Measurements from ENCODE around the gene SRPK3.
"Not testable (repeated sequence)": the region's sequence is repeated elsewhere in the genome, so short reads cannot be mapped to it uniquely, and the experiment has no call there.

SRPK3 gene

DNA sequence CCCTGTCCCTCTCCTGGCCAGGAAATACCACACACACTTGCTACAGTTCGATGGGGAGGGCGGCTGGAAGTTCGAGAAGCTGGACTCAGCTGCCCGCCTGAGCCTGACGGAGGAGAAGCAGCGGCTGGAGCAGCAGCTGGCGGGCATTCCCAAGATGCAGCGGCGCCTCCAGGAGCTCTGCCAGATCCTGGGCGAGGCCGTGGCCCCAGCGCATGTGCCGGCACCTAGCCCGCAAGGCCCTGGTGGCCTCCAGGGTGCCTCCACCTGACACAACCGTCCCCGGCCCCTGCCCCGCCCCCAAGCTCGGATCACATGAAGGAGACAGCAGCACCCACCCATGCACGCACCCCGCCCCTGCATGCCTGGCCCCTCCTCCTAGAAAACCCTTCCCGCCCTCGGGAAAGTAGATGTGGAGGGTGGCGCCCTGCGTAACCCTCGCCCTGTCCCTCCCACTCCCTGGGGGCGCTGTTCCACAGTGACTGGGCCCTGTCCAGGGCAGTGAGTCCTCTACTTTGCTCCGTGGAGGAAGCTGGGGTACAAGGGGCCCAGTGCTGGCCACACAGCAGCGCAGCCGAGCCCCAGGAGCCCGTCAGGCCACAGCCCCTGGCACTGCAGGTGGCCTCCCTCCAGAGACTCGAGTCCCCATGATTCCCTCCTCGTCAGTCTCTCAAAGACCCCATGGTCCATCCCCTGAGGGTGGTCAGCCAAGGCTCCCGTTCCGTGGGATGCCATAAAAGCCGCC, 37.2 kb upstream of the SRPK3 start:
- not testable (repeated sequence) for H2BK5ac ChIP-seq (ENCODE audit: low read length); H3K4me3 ChIP-seq (ENCODE audit: low read length); H3K27me3 ChIP-seq (ENCODE audit: insufficient read depth, low read length, poor library complexity); H3K36me3 ChIP-seq (ENCODE audit: control insufficient read depth, insufficient read depth, low read length); H3K18ac ChIP-seq (ENCODE audit: low read length); H2BK120ac ChIP-seq (ENCODE audit: low read depth, low read length); H4K8ac ChIP-seq (ENCODE audit: low read depth, low read length); H3K27ac ChIP-seq (ENCODE audit: low read depth, low read length); H3K4me1 ChIP-seq (ENCODE audit: control insufficient read depth, low read depth, low read length); H3K4me2 ChIP-seq (ENCODE audit: low read length); H2AK5ac ChIP-seq (ENCODE audit: low read length); H3K79me1 ChIP-seq (ENCODE audit: low read length); H3K79me2 ChIP-seq (ENCODE audit: control insufficient read depth, insufficient read depth, low read length); H3K23ac ChIP-seq (ENCODE audit: low read length); H4K5ac ChIP-seq (ENCODE audit: low read length); H2BK15ac ChIP-seq (replicated peaks; ENCODE audit: low read depth); H3K4ac ChIP-seq (ENCODE audit: low read depth, low read length)
- no CpG with 5 or more reads among the region's 35 CpGs for WGBS (ENCODE audit: extremely low coverage, insufficient coverage, low lambda C conversion rate)
- peak; percentile 64 for DNase-seq
- Histone ChIP-seq H3K9ac (ENCODE audit: low read length) (peak overlapping the region; percentile 51), H3K56ac (ENCODE audit: low read length) (peak overlapping the region; percentile 64)

DNA sequence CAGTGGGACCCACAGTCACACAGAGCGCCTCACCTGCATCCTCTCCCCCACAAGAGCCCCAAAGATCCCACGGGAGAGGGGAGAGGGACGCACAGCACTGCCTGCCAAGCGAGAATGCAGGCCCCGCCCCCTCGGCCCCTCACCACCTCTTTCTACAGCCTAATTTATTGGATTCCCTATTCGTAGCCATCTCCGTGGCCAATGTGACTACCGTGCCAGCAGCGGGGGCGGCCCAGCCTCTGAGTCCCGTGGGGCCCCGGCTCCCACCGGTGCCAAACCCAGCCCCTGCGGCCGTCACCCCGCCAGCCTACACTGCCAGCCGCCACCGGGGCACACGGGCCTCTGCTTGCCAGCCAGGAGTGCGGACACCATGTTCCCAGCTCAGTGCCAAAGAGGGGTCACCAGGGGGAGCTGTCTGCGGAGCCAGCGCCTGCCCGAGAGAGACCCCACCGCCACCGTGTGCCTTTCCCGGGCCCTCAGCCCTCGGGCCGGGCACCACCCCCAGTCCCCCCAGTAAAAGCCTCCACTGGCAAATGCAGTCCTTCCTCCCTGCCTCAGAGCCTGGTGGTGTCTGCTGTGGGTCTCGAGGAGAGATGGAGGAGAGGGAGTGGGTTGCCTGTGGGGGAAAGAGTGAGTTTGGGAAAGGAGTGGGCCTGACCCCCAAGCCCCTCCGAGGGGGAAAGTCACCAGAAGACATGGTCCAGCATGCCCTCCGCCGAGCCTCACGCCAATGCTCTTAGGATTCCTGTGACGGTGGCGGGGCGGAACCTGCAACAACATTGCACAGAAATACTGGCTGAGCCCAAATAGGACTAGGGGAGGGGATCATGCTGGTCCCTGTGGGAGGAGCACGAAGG, 36.4 kb upstream of the SRPK3 start:
- WGBS (ENCODE audit: extremely low coverage, insufficient coverage, low lambda C conversion rate): no CpG with 5 or more reads among the region's 38 CpGs
- Histone ChIP-seq H3K4ac (ENCODE audit: low read depth, low read length) (no peak overlapping the region), H3K79me1 (ENCODE audit: low read length) (no peaks in the 10 kb centered on the region), H3K4me1 (ENCODE audit: control insufficient read depth, low read depth, low read length) (no peaks in the 10 kb centered on the region), H3K27me3 (ENCODE audit: insufficient read depth, low read length, poor library complexity) (no peaks in the 10 kb centered on the region), H3K18ac (ENCODE audit: low read length) (no peak overlapping the region), H3K36me3 (ENCODE audit: control insufficient read depth, insufficient read depth, low read length) (no peaks in the 10 kb centered on the region), H3K4me3 (ENCODE audit: low read length) (no peak overlapping the region), H3K23ac (ENCODE audit: low read length) (no peak overlapping the region), H3K27ac (ENCODE audit: low read depth, low read length) (no peak overlapping the region), H3K9ac (ENCODE audit: low read length) (peak overlapping the region; percentile 51), H2AK5ac (ENCODE audit: low read length) (no peak overlapping the region), H2BK120ac (ENCODE audit: low read depth, low read length) (no peak overlapping the region), H4K5ac (ENCODE audit: low read length) (no peak overlapping the region), H2BK15ac (replicated peaks; ENCODE audit: low read depth) (no peak overlapping the region), H3K4me2 (ENCODE audit: low read length) (no peak overlapping the region), H3K79me2 (ENCODE audit: control insufficient read depth, insufficient read depth, low read length) (no peaks in the 10 kb centered on the region), H3K56ac (ENCODE audit: low read length) (peak overlapping the region; percentile 70), H2BK5ac (ENCODE audit: low read length) (no peak overlapping the region), H4K8ac (ENCODE audit: low read depth, low read length) (no peak overlapping the region)
- peak; percentile 49 for DNase-seq

DNA sequence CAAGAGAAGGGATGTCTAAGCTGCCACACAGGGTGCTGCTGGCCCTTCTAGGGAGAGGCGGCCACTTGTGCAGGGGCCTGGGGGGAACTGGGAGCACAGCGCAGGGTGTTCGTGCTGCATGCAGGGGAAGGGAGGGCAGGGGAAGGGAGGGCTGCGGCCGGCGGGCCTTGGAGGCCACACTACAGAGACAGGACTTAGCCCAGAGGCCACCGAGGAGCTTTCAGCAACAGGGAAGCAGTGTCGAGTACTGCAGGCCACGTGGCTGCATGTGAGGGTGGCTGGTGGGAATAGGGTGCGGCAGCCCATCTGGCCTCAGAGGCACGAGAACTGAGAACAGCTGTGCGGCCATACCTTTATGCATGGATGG, 35.8 kb upstream of the SRPK3 start:
- not testable (repeated sequence) for H3K23ac ChIP-seq (ENCODE audit: low read length); H3K18ac ChIP-seq (ENCODE audit: low read length); H3K4me3 ChIP-seq (ENCODE audit: low read length); H2BK5ac ChIP-seq (ENCODE audit: low read length); H3K4ac ChIP-seq (ENCODE audit: low read depth, low read length); H3K56ac ChIP-seq (ENCODE audit: low read length); H3K79me2 ChIP-seq (ENCODE audit: control insufficient read depth, insufficient read depth, low read length); H3K4me1 ChIP-seq (ENCODE audit: control insufficient read depth, low read depth, low read length); H3K4me2 ChIP-seq (ENCODE audit: low read length); H3K27ac ChIP-seq (ENCODE audit: low read depth, low read length); H4K5ac ChIP-seq (ENCODE audit: low read length); H3K9ac ChIP-seq (ENCODE audit: low read length); H2BK15ac ChIP-seq (replicated peaks; ENCODE audit: low read depth); H3K27me3 ChIP-seq (ENCODE audit: insufficient read depth, low read length, poor library complexity); H4K8ac ChIP-seq (ENCODE audit: low read depth, low read length); H3K79me1 ChIP-seq (ENCODE audit: low read length); H2AK5ac ChIP-seq (ENCODE audit: low read length); H3K36me3 ChIP-seq (ENCODE audit: control insufficient read depth, insufficient read depth, low read length); DNase-seq; H2BK120ac ChIP-seq (ENCODE audit: low read depth, low read length)
- WGBS (ENCODE audit: extremely low coverage, insufficient coverage, low lambda C conversion rate): no CpG with 5 or more reads among the region's 12 CpGs

- no peak overlapping the region for H4K5ac ChIP-seq (ENCODE audit: low read length)
- H2AK5ac ChIP-seq (ENCODE audit: low read length): no peak overlapping the region
- H3K4me1 ChIP-seq (ENCODE audit: control insufficient read depth, low read depth, low read length): no peaks in the 10 kb centered on the region
- no peak overlapping the region for H3K18ac ChIP-seq (ENCODE audit: low read length)
- H2BK15ac ChIP-seq (replicated peaks; ENCODE audit: low read depth): no peak overlapping the region
- no peak overlapping the region for H3K56ac ChIP-seq (ENCODE audit: low read length)
- no peak overlapping the region for H4K8ac ChIP-seq (ENCODE audit: low read depth, low read length)
- no peak overlapping the region for H3K4ac ChIP-seq (ENCODE audit: low read depth, low read length)
- no peak overlapping the region for H3K4me3 ChIP-seq (ENCODE audit: low read length)
- H3K23ac ChIP-seq (ENCODE audit: low read length): no peak overlapping the region
- 100% methylated on average over 2 of the region's 3 CpGs for WGBS (ENCODE audit: extremely low coverage, insufficient coverage, low lambda C conversion rate)
- H3K27me3 ChIP-seq (ENCODE audit: insufficient read depth, low read length, poor library complexity): no peaks in the 10 kb centered on the region
- H3K36me3 ChIP-seq (ENCODE audit: control insufficient read depth, insufficient read depth, low read length): no peaks in the 10 kb centered on the region
- H2BK5ac ChIP-seq (ENCODE audit: low read length): no peak overlapping the region
- H2BK120ac ChIP-seq (ENCODE audit: low read depth, low read length): no peak overlapping the region
- no peak for DNase-seq
- H3K9ac ChIP-seq (ENCODE audit: low read length): no peak overlapping the region
- no peaks in the 10 kb centered on the region for H3K79me1 ChIP-seq (ENCODE audit: low read length)
- H3K4me2 ChIP-seq (ENCODE audit: low read length): no peak overlapping the region
- H3K79me2 ChIP-seq (ENCODE audit: control insufficient read depth, insufficient read depth, low read length): no peaks in the 10 kb centered on the region
- no peak overlapping the region for H3K27ac ChIP-seq (ENCODE audit: low read depth, low read length)
These were observed 34.5 kb upstream of the SRPK3 start for GRCh38 chrX:153746359-153746758.

DNA sequence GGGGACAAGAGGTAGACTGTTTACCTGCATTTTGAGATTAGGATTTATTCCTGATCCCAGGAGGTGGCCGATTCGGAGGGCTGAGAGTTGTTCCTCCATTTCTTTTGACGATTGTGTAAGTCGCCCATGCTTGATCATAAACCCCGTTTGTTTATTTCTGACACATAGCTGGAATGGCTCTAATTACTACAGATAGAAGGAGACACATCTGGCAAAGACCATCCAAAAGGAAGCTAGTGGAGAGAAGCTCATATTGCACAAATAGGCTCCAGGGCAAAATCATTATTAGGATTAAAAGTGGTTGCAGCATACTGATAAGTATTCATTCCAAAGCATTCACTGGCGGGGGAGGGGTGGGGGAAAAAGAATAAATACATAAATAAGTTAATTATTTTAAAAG, 33.9 kb upstream of the SRPK3 start:
- not testable (repeated sequence) for H3K4me2 ChIP-seq (ENCODE audit: low read length); H3K36me3 ChIP-seq (ENCODE audit: control insufficient read depth, insufficient read depth, low read length); H3K4ac ChIP-seq (ENCODE audit: low read depth, low read length); H4K5ac ChIP-seq (ENCODE audit: low read length); H2BK120ac ChIP-seq (ENCODE audit: low read depth, low read length); H3K27me3 ChIP-seq (ENCODE audit: insufficient read depth, low read length, poor library complexity); H3K79me1 ChIP-seq (ENCODE audit: low read length); H3K18ac ChIP-seq (ENCODE audit: low read length); H4K8ac ChIP-seq (ENCODE audit: low read depth, low read length); H3K56ac ChIP-seq (ENCODE audit: low read length); H3K4me3 ChIP-seq (ENCODE audit: low read length); H2BK5ac ChIP-seq (ENCODE audit: low read length); H3K4me1 ChIP-seq (ENCODE audit: control insufficient read depth, low read depth, low read length); H3K27ac ChIP-seq (ENCODE audit: low read depth, low read length); H3K79me2 ChIP-seq (ENCODE audit: control insufficient read depth, insufficient read depth, low read length); H2BK15ac ChIP-seq (replicated peaks; ENCODE audit: low read depth); DNase-seq; H3K23ac ChIP-seq (ENCODE audit: low read length); H3K9ac ChIP-seq (ENCODE audit: low read length); H2AK5ac ChIP-seq (ENCODE audit: low read length)
- no CpG with 5 or more reads among the region's 6 CpGs for WGBS (ENCODE audit: extremely low coverage, insufficient coverage, low lambda C conversion rate)
